ENCODE results near the gene ADGRL2. TPM values are rescaled to one million over a fixed set of nuclear protein-coding genes. Genes with fewer than 3 reads are reported as not detected.

Gene ADGRL2
- total and polyA plus RNA-seq, 3 donors from 2014 or later = 13.5 to 25.2 (median 13.8) TPM

DNA sequence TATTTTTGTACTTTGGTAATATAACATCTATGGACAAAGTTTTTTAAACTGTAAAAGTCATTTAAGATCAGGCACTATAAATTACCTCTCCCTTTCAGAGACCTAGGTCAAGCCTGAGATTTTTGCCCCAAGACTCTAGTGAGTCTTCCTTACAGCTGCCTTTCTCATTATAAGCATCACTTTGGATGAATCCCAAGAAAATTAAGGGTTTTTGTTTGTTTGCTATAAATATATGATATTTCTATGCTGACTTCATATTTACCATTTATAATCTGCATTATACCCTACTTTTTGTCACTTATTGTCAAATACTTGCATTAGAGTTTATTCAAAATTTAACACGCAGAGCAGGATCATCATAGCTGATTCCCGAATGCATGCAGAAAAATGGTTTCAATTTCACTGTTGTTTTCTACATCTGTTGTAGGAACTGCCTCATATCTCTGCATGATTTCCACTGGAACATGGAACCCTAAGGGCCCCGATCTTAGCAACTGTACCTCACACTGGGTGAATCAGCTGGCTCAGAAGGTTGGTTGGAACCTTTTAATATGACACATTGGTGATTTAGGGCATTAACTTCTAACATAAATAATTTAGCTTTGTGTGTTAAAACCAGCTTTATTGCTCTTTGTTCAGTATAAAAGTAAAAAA lies 150.0 kb downstream of the ADGRL2 start:
- no peak for DNase-seq

DNA sequence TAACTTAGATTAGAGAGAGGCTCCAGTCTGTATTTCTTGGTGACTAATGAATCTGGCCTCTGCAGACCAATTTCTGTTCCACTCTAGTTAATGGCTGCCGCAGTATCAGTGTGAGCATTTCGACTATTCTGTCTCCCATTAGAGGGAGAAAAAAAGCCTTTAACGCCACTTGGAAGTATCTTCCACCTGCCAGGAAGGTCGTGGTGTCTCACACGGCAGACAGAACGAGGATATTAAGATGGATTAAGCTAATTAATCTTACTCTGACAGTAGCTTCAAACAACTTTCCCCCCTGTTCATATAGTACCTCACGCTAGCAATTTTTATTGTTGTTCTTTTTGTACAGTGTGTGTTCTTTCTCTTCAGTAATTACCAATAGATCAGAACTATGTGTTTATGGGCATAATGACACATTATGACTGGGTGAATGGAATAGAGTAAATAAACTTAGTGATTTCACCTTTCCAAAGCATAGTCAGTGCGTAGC lies 153.8 kb downstream of the ADGRL2 start:
- Histone ChIP-seq H3K4me3 (no peak overlapping the region), H3K36me3 (ENCODE audit: low read depth, missing control alignments) (no peaks in the 10 kb centered on the region), H3K9me3 (no peaks in the 10 kb centered on the region), H3K27ac (no peak overlapping the region), H3K27me3 (no peaks in the 10 kb centered on the region), H3K4me1 (no peaks in the 10 kb centered on the region)
- no peak for DNase-seq
- TF ChIP-seq, protein P1, sequence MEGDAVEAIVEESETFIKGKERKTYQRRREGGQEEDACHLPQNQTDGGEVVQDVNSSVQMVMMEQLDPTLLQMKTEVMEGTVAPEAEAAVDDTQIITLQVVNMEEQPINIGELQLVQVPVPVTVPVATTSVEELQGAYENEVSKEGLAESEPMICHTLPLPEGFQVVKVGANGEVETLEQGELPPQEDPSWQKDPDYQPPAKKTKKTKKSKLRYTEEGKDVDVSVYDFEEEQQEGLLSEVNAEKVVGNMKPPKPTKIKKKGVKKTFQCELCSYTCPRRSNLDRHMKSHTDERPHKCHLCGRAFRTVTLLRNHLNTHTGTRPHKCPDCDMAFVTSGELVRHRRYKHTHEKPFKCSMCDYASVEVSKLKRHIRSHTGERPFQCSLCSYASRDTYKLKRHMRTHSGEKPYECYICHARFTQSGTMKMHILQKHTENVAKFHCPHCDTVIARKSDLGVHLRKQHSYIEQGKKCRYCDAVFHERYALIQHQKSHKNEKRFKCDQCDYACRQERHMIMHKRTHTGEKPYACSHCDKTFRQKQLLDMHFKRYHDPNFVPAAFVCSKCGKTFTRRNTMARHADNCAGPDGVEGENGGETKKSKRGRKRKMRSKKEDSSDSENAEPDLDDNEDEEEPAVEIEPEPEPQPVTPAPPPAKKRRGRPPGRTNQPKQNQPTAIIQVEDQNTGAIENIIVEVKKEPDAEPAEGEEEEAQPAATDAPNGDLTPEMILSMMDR (IDR thresholded peaks at IDR 0.05) = no peak
- no peak for TF ChIP-seq POLR2A (IDR thresholded peaks at IDR 0.05)
- WGBS, 2 donors = 76 to 82% methylated on average over 8 of the region's 8 CpGs
- intact Hi-C loops (cut with DNase I; ENCODE audit: low total_unique reads) = no loop called here

More for the DNA sequence above, 150.0 kb downstream of the ADGRL2 start:
- H3K9me3 ChIP-seq = no peaks in the 10 kb centered on the region
- H3K36me3 ChIP-seq (ENCODE audit: low read depth, missing control alignments) = no peaks in the 10 kb centered on the region
- no peak overlapping the region for H3K4me3 ChIP-seq
- intact Hi-C loops (cut with DNase I; ENCODE audit: low total_unique reads) = no loop called here
- 57 to 65% methylated on average over 3 of the region's 3 CpGs for WGBS, 2 donors
- H3K27ac ChIP-seq = no peak overlapping the region
- no peaks in the 10 kb centered on the region for H3K27me3 ChIP-seq
- TF ChIP-seq, protein P1 (IDR thresholded peaks at IDR 0.05) = no peak
- TF ChIP-seq POLR2A (IDR thresholded peaks at IDR 0.05) = no peak
- no peaks in the 10 kb centered on the region for H3K4me1 ChIP-seq

DNA sequence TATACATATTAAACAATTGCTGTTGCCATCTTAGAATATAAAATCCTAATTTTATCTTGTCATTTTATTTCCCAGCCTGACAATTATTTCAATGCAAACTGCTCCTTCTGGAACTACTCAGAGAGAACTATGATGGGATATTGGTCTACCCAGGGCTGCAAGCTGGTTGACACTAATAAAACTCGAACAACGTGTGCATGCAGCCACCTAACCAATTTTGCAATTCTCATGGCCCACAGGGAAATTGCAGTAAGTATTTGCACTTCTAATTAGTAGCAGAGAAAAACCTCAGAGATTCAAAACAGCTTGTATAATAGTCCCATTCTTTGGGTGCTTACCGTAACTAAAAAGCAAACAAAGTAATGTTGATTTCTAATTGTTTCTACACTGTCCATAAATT lies 167.2 kb downstream of the ADGRL2 start:
- no peak for DNase-seq
- intact Hi-C loops (cut with DNase I; ENCODE audit: low total_unique reads) = no loop called here
- no peaks in the 10 kb centered on the region for H3K36me3 ChIP-seq (ENCODE audit: low read depth, missing control alignments)
- H3K4me3 ChIP-seq = no peak overlapping the region
- 85 to 88% methylated on average over 3 of the region's 3 CpGs for WGBS, 2 donors
- no peaks in the 10 kb centered on the region for H3K27me3 ChIP-seq
- no peaks in the 10 kb centered on the region for H3K9me3 ChIP-seq
- TF ChIP-seq POLR2A (IDR thresholded peaks at IDR 0.05) = no peak
- TF ChIP-seq, protein P1 (IDR thresholded peaks at IDR 0.05) = no peak
- no peaks in the 10 kb centered on the region for H3K4me1 ChIP-seq
- H3K27ac ChIP-seq = no peak overlapping the region

DNA sequence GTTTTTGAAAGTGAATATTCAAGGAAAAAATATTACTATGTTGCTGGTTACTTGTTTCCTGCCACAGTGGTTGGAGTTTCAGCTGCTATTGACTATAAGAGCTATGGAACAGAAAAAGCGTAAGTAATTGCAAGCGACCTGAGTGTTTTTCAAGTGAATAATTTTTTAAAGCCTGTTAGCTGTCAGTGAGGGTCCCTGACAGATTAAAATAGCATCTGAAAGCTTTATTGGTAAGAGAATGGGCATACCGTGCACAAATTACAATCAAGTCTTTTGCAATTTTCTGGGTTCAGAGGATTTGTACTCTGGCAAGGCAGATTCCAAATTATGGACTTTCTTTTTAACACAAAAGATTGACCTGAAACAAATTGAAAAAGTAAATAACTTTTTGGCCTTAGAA lies 169.7 kb downstream of the ADGRL2 start:
- Histone ChIP-seq H3K4me3 (no peak overlapping the region), H3K9me3 (no peaks in the 10 kb centered on the region), H3K36me3 (ENCODE audit: low read depth, missing control alignments) (no peaks in the 10 kb centered on the region), H3K4me1 (no peaks in the 10 kb centered on the region), H3K27ac (no peak overlapping the region), H3K27me3 (no peaks in the 10 kb centered on the region)
- no peak for DNase-seq
- 95 to 97% methylated on average over 3 of the region's 3 CpGs for WGBS, 2 donors
- intact Hi-C loops (cut with DNase I; ENCODE audit: low total_unique reads) = no loop called here
- TF ChIP-seq, protein P1 (IDR thresholded peaks at IDR 0.05) = no peak
- TF ChIP-seq POLR2A (IDR thresholded peaks at IDR 0.05) = no peak

Measured in testis (tissue), 3 donors.